Smooth muscle cell (in vitro differentiated cells): ENCODE results near the gene COL4A6. TPM values are rescaled to one million over a fixed set of nuclear protein-coding genes. Genes with fewer than 3 reads are reported as not detected.

Experiments used
- DNase-seq: peaks from one replicate; lab custom pipeline; 2025; ENCODE audit not compliant: unreplicated experiment; lab: John Stamatoyannopoulos, UW
- H2AFZ ChIP-seq: fragments of 200-600 bp; sonication (generic); 2 replicates; pipeline ENCODE4 v1.6.0; 2016; ENCODE audit warnings: antibody characterized with exemption, low read depth, mild to moderate bottlenecking
- H3F3A ChIP-seq: fragments of 200-600 bp; sonication (generic); 2 replicates; pipeline ENCODE4 v1.6.0; 2017; ENCODE audit warnings: antibody characterized with exemption, low read depth
- H3K27ac ChIP-seq: fragments of 200-600 bp; sonication (generic); 2 replicates; pipeline ENCODE4 v1.5.1; 2016; ENCODE audit warnings: low read depth, mild to moderate bottlenecking
- H3K27me3 ChIP-seq: fragments of 200-600 bp; sonication (generic); 2 replicates; pipeline ENCODE4 v1.6.1; 2016; ENCODE audit warnings: low read depth, mild to moderate bottlenecking
- H3K36me3 ChIP-seq: fragments of 200-600 bp; sonication (generic); 2 replicates; pipeline ENCODE4 v1.5.1; 2016; ENCODE audit warnings: low read depth
- H3K4me1 ChIP-seq: fragments of 200-600 bp; sonication (generic); 2 replicates; pipeline ENCODE4 v1.5.1; 2016; ENCODE audit warnings: low read depth
- H3K4me2 ChIP-seq: fragments of 200-600 bp; sonication (generic); 2 replicates; pipeline ENCODE4 v1.6.0; 2016; ENCODE audit warnings: mild to moderate bottlenecking
- H3K4me3 ChIP-seq: fragments of 200-600 bp; sonication (generic); 2 replicates; pipeline ENCODE4 v1.5.1; 2016; ENCODE audit warnings: mild to moderate bottlenecking
- H3K79me2 ChIP-seq: fragments of 200-600 bp; sonication (generic); 2 replicates; pipeline ENCODE4 v1.6.0; 2016; ENCODE audit warnings: low read depth, mild to moderate bottlenecking
- H3K9ac ChIP-seq: fragments of 200-600 bp; sonication (generic); 2 replicates; pipeline ENCODE4 v1.6.0; 2016; ENCODE audit warnings: low read depth
- H3K9me3 ChIP-seq: fragments of 200-600 bp; sonication (generic); replicated peaks from 2 replicates; pipeline ENCODE4 v1.5.1; 2016; ENCODE audit warnings: low read depth
- H4K20me1 ChIP-seq: fragments of 200-600 bp; sonication (generic); 2 replicates; pipeline ENCODE4 v1.6.0; 2016; ENCODE audit warnings: low read depth
- CTCF ChIP-seq: fragments of 200-600 bp; sonication (generic); IDR thresholded peaks from 2 replicates; pipeline ENCODE4 v1.5.1; 2017; ENCODE audit warnings: borderline replicate concordance, mild to moderate bottlenecking, antibody characterized with exemption; ENCODE audit not compliant: insufficient read depth, poor library complexity, severe bottlenecking
- WGBS: methylation state at CpG from one replicate; pipeline ENCODE4 v1.1.7; 2016; ENCODE audit warnings: low lambda C conversion rate; 5-methylcytosine and 5-hydroxymethylcytosine counted together
- polyA plus RNA-seq: library from polyadenylated mRNA; unstranded; fragments of >200 nt; fragmentation: Nextera tagmentation; extraction: Ambion mirVana; gene quantifications from 2 replicates; pipeline ENCODE4 v1.2.1, GENCODE V29; 2016
- total RNA-seq: library from RNA; depleted of rRNA; stranded (reverse); fragments of >200 nt; gene quantifications from 2 replicates; pipeline ENCODE4 v1.2.3, GENCODE V29; 2014

Gene COL4A6
- total and polyA plus RNA-seq, 2 experiments from 2014 or later: 10.2 to 15.1 TPM

- no peaks in the 10 kb centered on the region for H3K36me3 ChIP-seq
- peaks cover 3% of the 10 kb centered on the region for H3K4me1 ChIP-seq
- no peak overlapping the region for H3K27ac ChIP-seq
- WGBS: 17% methylated on average over 1 of the region's 1 CpG
- H3K4me3 ChIP-seq: no peak overlapping the region
- no peaks in the 10 kb centered on the region for H3K79me2 ChIP-seq
- no peak for DNase-seq
- no peak overlapping the region for H2AFZ ChIP-seq
- no peak for TF ChIP-seq CTCF
- no peaks in the 10 kb centered on the region for H3K27me3 ChIP-seq
- peak overlapping the region; percentile 26 for H3K4me2 ChIP-seq
- no peaks in the 10 kb centered on the region for H3K9me3 ChIP-seq
- H4K20me1 ChIP-seq: no peaks in the 10 kb centered on the region
- no peaks in the 10 kb centered on the region for H3F3A ChIP-seq
- H3K9ac ChIP-seq: no peak overlapping the region
Measured at GRCh38 chrX:108198420-108198819, 239.8 kb downstream of the COL4A6 start.

GRCh38 chrX:108186811-108187210 is 251.4 kb downstream of the COL4A6 start:
- no peak overlapping the region for H3K4me2 ChIP-seq
- no peaks in the 10 kb centered on the region for H3K79me2 ChIP-seq
- no peak for DNase-seq
- no peak overlapping the region for H3K9ac ChIP-seq
- H3K27me3 ChIP-seq: no peaks in the 10 kb centered on the region
- H3K27ac ChIP-seq: peak overlapping the region; percentile 9
- H2AFZ ChIP-seq: no peak overlapping the region
- no peak overlapping the region for H3K4me3 ChIP-seq
- no peaks in the 10 kb centered on the region for H3K4me1 ChIP-seq
- TF ChIP-seq CTCF: no peak
- WGBS: 25% methylated on average over 4 of the region's 4 CpGs
- H3K9me3 ChIP-seq: no peaks in the 10 kb centered on the region
- H3K36me3 ChIP-seq: no peaks in the 10 kb centered on the region
- H3F3A ChIP-seq: no peaks in the 10 kb centered on the region
- H4K20me1 ChIP-seq: no peaks in the 10 kb centered on the region

DNA sequence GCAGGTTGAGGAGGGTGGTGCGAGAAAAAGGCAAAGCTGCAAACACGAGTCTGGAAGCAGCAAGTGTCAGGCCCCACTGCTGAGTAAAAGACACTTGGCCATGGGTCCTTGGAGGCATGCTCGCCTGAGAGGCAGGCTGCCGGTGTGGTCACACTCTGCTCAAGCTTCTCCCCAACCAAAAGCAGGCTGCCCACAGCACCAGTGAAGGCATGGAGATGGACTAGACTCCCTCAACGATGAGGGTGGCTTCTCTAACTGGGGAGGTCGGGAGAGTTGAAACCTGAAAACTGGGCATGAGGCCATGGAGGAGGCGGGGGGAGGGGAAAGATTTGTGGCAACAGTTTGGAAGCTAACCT is 260.1 kb downstream of the COL4A6 start:
- H3K4me2 ChIP-seq: no peak overlapping the region
- WGBS: 77% methylated on average over 7 of the region's 7 CpGs
- DNase-seq: no peak

More for the DNA sequence above, 260.1 kb downstream of the COL4A6 start:
- no peak overlapping the region for H3K4me3 ChIP-seq
- H4K20me1 ChIP-seq: no peaks in the 10 kb centered on the region
- H3K27me3 ChIP-seq: no peaks in the 10 kb centered on the region
- no peak overlapping the region for H2AFZ ChIP-seq
- no peak for TF ChIP-seq CTCF
- no peak overlapping the region for H3K27ac ChIP-seq
- no peaks in the 10 kb centered on the region for H3K9me3 ChIP-seq
- H3K4me1 ChIP-seq: peaks cover 5% of the 10 kb centered on the region
- H3K79me2 ChIP-seq: no peaks in the 10 kb centered on the region
- no peaks in the 10 kb centered on the region for H3K36me3 ChIP-seq
- no peak overlapping the region for H3K9ac ChIP-seq
- H3F3A ChIP-seq: no peaks in the 10 kb centered on the region
